H1 (cell line): ENCODE data around the gene RTN4IP1. TPM values are rescaled to one million over a fixed set of nuclear protein-coding genes. Genes with fewer than 3 reads are reported as not detected.

Experiments used
- CHD1 ChIP-seq: IDR thresholded peaks from 2 replicates; pipeline ENCODE4 v1.6.1; 2012; ENCODE audit warnings: low read depth, low read length, improper control_type of control experiment
- EP300 ChIP-seq, 2 experiments: IDR thresholded peaks; 1 replicate in 1 of 2; 2 replicates in 1 of 2; pipeline ENCODE4 v1.6.1; 2011 to 2012; ENCODE audit warnings: low read depth in 2 of 2, low read length in 2 of 2, mild to moderate bottlenecking in 2 of 2, borderline replicate concordance in 1 of 2, inconsistent platforms in 1 of 2, moderate library complexity in 1 of 2
- HDAC6 ChIP-seq: IDR thresholded peaks from one replicate; pipeline ENCODE4 v1.7.1; 2012; ENCODE audit warnings: low read depth, mild to moderate bottlenecking, inconsistent platforms, low read length, moderate library complexity
- MAFK ChIP-seq: IDR thresholded peaks from 2 replicates; pipeline ENCODE4 v1.6.1; 2012; ENCODE audit warnings: low read depth, mild to moderate bottlenecking, improper control_type of control experiment, low read length
- NANOG ChIP-seq: IDR thresholded peaks from 2 replicates; pipeline ENCODE4 v1.6.1; 2011; ENCODE audit warnings: low read length, low read depth, mild to moderate bottlenecking, inconsistent platforms; ENCODE audit not compliant: insufficient read depth, poor library complexity, severe bottlenecking
- POLR2AphosphoS5 ChIP-seq: IDR thresholded peaks from 2 replicates; pipeline ENCODE4 v1.6.1; 2011; ENCODE audit warnings: low read depth, low read length
- RNF2 ChIP-seq: fragments of 200-900, 300-1000 bp; sonication (generic); IDR thresholded peaks from 2 replicates; pipeline ENCODE4 v1.7.1; 2016; ENCODE audit warnings: borderline replicate concordance, low read depth, mild to moderate bottlenecking, antibody characterized with exemption, low read length; ENCODE audit not compliant: poor library complexity, severe bottlenecking; ENCODE audit errors: missing control alignments
- SP1 ChIP-seq: IDR thresholded peaks from 2 replicates; pipeline ENCODE4 v1.6.1; 2011; ENCODE audit warnings: low read depth, low read length
- SP2 ChIP-seq: IDR thresholded peaks from 2 replicates; pipeline ENCODE4 v1.6.1; 2012; ENCODE audit warnings: mild to moderate bottlenecking, low read length, inconsistent platforms
- polyA plus RNA-seq, 7 experiments: library from polyadenylated mRNA; depleted of rRNA in 3 of 7; stranded (reverse) in 5 of 7; unstranded in 2 of 7; fragments of >200 nt in 5 of 7; fragments of 200-250 nt in 2 of 7; gene quantifications; 1 replicate in 5 of 7; 2 replicates in 1 of 7; 4 replicates in 1 of 7; pipeline versions ENCODE4 v1.2.1 to v1.2.3, GENCODE V29; 2011 to 2013; ENCODE audit warnings: missing spikeins in 2 of 7, mixed read lengths in 2 of 7
- total RNA-seq: library from RNA; stranded (reverse); fragmentation: NEBNext Ultra II Directional; extraction: Animal tissue kit (Norgen Biotek cat#: 25700); gene quantifications from 2 replicates; pipeline ENCODE4 v1.2.1, GENCODE V29; 2021
- TF ChIP-seq, protein P1 (sequence below): IDR thresholded peaks from 2 replicates; pipeline ENCODE4 v1.6.1; 2012; ENCODE audit warnings: inconsistent platforms

The RTN4IP1 gene
- total and polyA plus RNA-seq, 2 of the 8 experiments (the other 6 are each of a cell fraction or from before 2014, with no cell fraction given) = 14.6 to 19.5 TPM

DNA sequence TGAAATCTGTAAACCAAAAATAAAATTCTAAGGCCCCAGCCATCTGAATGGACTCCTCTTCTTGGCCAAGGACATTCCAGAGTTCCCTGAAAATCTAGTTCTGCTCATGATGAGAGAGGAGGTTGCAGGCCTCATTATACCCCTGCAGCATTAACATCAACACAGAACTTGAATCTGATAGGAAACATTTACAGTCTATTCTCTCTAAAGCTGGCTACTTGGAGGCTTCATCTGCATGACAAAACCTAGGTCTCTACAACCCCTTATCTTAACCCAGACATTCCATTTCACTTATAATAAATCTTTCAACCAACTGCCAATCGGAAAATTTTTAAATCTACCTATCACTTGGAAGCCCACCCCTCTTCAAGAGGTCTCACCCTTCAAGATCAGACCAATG, 15.7 kb downstream of the RTN4IP1 start (continued):
- no peak for TF ChIP-seq POLR2AphosphoS5
- peak; percentile 92 for TF ChIP-seq NANOG
- TF ChIP-seq HDAC6 = no peak
- no peak for TF ChIP-seq CHD1
- no peak for TF ChIP-seq RNF2
- 0 out of 3 replicates have a peak, but pooled peaks of 1 of the 2 experiments have one; percentile 36 for TF ChIP-seq EP300 (IDR thresholded peaks at IDR 0.05; ENCODE audit: borderline replicate concordance in 1 of 2, low read depth in 2 of 2, low read length in 2 of 2)
- peak; percentile 38; the same call in 1 of the 2 replicates for TF ChIP-seq SP1
- no peak for TF ChIP-seq SP2
- no peak for TF ChIP-seq MAFK
- TF ChIP-seq, protein P1, sequence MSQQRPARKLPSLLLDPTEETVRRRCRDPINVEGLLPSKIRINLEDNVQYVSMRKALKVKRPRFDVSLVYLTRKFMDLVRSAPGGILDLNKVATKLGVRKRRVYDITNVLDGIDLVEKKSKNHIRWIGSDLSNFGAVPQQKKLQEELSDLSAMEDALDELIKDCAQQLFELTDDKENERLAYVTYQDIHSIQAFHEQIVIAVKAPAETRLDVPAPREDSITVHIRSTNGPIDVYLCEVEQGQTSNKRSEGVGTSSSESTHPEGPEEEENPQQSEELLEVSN = no peak
